Measurements from ENCODE around the gene RHBDD1.

DNA sequence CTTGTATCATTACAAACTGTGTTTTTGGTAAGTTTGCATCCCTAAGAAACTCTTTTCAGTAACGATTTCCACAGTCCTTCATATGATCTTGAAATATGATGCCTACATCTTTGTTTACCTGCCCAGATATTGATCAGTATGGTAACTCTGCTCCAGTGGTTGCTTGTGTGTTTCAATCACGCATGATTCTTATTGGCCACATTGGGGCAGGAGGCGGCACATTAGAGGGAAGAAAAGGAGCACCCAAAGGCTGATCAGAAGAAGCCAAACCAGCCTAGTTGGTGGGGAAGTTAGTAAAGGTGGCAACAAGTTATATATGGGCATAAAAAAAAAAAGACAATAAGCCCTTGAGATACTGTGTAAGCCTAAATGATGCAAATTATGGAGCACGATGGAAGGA lies 158.9 kb downstream of the RHBDD1 start:
- no peak for TF ChIP-seq CTCF (IDR thresholded peaks at IDR 0.05; ENCODE audit: insufficient read depth, low read depth, low read length)
- no peak for TF ChIP-seq EZH2 (IDR thresholded peaks at IDR 0.05; ENCODE audit: insufficient read depth, low read length)
